NCI-H446 treated with DMSO at 0.1 percent for 48 hours (cell line): ENCODE measurements around the gene RNF135.
"Not testable (repeated sequence)": the region's sequence is repeated elsewhere in the genome, so short reads cannot be mapped to it uniquely, and the experiment has no call there.

Source experiments
- DNase-seq: peaks from one replicate; lab custom pipeline; 2025; lab: John Stamatoyannopoulos, UW

Gene RNF135

DNA sequence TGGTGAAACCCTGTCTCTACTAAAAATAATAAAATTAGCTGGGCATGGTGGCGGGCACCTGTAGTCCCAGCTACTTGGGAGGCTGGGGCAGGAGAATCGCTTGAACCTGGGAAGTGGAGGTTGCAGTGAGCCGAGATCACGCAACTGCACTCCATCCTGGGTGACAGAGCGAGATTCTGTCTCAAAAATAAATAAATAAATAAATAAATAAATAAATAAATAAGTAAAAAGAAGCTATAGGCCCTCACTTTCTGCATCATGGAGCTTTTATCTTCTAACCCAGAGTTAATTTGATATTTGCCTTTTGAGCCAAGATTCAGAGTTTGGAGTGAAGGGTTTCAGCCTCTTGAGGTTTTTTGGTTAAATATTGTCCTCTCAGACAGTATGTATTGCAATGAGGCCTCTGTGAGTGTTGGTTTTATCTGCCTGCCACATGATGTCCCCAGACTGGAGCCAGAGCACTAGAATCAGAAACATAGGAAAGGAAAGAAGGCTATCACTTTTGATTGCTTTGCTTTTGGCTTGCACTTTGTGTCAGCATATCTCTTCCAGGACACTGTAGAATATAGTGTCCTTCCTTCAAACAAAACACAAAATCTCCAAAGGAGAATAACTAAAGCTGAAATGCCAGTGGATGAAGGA lies 32.5 kb downstream of the RNF135 start:
- DNase-seq = no peak

DNA sequence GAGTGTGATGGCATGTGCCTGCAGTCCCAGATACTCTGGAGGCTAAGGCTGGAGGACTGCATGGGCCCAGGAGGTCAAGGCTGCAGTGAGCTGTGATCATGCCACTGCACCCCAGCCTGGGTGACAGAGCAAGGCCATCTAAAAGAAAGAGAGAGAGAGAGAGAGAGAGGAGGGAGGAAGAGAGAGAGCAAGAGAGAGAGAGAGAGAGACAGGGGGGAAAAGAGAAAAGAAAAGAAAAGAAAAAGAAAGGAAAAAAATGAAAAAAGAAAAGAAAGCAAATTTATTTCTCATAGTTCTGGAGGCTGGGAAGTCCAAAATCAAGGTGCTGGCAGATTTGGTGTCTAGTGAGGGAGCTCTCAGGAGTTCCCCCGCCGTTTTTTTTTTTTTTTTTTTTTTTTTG lies 33.3 kb downstream of the RNF135 start:
- DNase-seq = no peak

DNA sequence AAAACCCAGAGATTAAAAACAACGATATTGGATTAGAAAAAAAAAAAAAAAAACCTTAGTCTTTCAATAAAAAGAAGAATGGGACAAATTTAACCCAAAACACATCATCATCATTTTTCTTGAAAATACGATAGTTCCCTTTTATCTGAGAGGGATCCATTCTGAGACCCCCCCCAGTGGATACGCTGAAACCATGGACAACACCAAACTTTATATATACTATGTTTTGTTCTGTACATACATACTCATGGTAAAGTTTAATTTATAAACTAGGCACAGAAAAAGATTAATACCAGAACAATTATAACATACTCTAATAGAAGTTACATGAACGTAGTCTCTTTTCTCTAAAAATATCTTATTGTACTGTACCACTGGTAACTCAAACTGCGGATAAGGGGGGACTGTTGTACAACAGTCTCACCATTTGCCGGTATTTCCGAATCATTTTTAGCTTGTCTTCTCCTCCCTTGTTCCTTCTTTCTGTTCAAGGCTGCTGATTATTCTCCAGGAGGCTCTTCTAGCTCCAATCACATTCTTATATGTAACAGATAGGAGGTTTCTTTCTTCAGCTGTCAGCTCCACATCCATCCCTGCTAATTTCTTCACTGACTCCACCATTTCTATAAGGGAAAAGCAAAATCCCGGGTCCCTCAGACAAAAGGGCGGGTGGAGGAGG lies 37.0 kb downstream of the RNF135 start:
- no peak for DNase-seq

DNA sequence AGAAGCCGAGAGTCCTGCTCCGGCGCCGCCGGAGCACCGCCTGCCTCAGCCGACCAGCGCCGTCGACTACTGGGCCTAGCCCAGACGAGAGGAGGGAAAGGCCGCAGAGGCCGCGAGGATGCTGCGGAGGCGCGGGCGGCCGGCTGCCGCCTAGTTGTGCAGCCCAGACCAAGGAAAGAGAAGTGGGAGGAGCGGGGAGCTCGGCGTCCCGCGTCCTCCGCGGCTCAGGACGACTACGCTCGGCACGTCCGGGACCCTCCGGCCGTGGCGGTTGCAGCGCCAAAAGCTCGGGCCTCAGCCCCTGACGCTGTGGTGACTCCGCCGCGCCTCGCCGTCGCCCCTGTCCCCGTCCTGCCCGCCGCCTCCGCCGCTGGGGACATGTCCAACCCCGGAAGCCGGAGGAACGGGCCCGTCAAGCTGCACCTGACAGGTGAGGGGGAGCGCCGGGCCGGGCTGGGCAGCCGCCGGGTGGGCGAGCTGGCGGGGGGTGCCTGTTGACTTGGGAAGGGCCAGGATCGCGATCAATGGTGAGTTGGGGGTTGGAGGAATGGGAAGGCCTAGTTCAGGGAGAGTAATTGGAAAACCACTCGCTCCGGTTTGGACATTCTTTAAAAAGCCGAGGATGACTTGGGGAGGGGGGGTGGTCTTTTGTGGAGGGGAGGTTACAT lies 37.7 kb downstream of the RNF135 start:
- no peak for DNase-seq

DNA sequence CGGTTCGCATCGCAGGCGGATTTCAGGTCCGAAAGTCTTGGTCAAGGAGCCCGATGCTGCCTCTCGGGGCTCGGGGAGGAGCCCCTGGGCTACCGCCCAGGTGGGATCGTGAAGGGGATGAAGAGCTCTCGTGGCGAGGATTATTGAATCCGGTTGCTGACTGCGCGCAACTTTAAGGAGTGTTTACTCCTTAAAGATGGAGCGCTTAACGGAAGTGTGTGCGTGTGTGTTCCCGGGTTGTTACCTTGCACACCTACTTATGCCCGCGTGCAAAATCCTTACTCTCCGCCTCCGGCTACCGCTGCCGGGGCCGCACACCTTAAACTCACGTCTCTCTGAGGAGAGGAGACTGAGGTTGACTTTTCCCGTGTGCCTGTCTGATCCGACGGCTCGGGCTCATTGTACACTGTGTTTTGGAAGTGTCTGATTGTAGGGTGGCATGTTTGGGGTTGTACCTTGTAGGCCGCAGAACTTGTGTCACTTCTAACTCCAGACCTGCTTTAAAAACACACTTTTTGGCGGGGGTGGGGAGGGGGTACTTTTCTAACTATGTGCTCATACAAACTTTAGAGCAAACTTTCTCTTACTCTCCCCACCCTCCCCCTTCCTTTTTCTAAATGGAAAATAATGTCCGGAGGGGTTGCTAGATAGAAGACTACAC lies 38.3 kb downstream of the RNF135 start:
- not testable (repeated sequence) for DNase-seq

DNA sequence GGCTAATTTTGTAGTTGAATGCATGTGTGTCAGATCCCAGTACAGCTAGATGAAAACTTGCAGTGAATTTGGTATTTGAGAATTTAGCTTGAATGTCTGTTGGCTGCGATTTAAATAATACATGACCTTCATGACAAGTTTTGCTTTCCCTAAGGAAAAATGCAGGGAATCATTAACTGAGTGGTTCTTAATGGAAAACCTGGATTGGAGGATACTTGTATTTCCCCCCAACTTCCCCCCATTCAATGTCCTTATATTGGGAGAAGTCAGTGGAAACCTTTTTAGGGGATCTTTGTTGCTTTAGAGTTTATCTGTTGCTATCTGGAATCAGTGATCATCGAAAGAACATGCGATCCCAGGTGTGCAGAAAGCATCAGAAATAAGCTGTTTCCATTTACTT lies 39.2 kb downstream of the RNF135 start:
- DNase-seq = not testable (repeated sequence)

DNA sequence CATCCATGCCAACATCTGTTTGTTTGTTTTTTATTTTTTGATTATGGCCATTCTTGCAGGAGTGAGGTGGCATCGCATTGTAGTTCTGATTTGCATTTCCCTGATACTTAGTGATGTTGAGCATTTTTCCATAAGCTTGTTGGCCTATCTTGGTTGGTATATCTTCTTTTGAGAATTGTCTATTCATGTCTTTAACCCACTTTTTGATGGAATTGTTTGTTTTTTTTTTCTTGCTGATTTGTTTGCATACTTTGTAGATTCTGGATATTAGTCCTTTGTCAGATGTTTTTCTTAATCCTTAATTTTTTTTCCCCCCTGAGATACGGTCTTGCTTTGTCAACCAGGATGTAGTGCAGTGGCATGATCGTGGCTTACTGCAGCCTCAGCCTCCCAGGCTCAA lies 43.0 kb downstream of the RNF135 start:
- no peak for DNase-seq

DNA sequence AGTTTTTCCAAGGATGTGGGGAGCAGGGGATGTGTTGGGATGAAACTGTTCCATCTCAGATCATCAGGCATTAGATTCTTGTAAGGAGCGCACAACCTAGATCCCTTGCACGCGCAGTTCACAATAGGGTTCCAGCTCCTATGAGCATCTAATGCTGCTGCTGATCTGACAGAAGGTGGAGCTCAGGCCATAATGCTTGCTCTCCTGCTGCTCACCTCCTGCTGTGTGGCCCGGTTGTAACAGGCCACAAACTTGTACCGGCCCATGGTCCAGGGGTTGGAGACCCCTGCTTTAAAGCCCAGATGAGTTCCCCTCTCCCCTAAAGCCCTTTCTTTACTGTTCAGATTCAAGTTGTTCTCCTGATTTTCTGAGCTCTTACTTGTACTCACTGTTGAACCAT lies 44.8 kb downstream of the RNF135 start:
- DNase-seq = no peak

DNA sequence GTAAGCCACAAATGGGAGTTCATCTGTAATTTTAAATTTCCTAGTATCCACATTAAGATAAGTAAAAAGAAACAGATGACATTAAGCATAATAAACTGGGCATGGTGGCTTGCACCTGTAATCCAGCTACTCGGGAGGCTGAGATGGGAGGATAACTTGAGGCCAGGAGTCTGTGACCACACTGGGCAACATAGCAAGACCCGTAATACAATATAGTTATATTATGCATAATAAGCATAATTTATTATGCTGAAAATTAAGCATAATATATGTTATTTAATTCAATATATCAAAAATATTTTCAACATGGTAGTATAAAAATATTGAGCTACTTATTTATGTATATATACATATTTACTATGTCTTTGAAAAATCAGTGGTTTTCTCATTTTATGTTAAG lies 48.2 kb downstream of the RNF135 start:
- no peak for DNase-seq

DNA sequence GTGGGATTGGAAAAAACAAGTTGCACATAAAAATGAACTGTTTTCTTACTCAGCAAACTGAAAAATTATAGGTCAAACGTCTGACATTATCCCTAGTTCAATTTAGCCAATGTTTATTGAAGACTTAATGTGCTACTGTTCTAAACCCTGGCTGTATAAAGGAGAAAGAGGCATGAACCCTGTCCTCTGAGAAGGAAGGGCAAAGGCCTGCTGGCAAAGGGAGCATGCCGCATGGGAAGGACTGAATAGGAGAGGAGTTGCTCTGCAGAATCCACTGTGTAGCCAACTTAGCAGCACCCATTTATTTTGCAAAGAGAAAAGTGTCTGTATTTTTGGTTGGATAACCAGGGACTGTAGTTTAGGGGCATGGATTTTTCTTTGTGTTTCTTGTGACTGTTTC lies 52.3 kb downstream of the RNF135 start:
- not testable (repeated sequence) for DNase-seq

DNA sequence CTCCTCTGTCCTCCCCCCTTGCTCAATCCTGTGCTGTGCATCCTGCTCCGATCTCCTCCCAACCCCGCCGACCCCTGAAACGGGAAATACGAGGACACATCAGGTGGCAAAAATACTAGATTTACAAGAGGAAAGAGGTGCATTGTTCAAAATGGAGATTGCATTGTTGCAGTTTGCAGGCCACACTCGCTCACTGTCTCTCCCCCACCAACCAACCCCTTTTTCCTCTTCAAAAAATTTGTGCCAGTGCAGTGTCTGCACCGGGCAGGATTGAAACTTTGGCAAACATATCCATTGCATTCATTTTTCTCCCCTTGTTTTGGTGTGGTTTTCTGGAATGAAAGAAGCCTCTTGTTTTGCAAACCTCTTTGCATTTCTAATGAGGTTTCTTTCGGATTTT lies 61.0 kb downstream of the RNF135 start:
- no peak for DNase-seq

DNA sequence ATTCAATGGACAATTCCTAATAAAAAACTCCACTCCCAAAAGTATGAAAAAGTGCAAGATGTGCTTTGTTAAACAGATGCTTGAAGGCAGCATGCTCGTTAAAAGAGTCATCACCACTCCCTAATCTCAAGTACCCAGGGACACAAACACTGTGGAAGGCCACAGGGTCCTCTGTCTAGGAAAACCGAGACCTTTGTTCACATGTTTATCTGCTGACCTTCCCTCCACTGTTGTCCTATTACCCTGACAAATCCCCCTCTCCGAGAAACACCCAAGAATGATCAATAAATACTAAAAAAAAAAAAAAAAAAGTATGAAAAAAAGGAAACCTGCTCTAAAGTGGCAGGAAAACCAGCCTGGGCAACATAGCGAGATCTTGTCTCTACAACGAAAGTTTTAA lies 64.8 kb downstream of the RNF135 start:
- not testable (repeated sequence) for DNase-seq

DNA sequence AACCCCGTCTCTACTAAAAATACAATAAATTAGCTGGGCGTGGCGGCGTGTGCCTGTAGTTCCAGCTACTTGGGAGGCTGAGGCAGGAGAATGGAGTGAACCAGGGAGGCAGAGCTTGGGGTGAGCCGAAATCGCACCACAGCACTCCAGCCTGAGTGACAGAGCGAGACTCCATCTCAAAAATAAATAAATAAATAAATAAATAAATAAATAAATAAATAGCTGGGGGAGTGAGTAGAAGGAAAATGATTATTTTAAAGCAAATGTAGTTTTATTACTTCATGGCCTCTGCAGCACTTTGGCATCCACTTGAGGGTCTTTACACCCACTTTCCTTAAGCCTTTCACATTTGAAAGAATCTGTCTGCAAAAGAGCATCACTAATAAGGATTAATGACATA lies 70.0 kb downstream of the RNF135 start:
- not testable (repeated sequence) for DNase-seq

DNA sequence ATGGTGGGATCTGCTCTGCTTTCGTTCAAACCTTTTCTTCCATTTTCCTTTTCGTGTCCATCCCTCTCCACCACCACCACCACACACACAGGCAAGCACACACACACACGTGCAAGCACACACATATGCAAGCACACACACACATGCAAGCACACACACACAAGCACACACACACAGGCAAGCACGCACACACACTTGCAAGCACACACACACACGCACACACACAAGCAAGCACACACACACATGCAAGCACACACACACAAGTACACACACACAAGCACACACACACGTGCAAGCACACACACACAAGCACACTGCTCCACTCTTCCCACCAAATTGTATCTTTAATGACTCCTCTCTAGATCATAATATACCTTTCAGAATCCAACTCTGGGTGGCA lies 71.5 kb downstream of the RNF135 start:
- not testable (repeated sequence) for DNase-seq

DNA sequence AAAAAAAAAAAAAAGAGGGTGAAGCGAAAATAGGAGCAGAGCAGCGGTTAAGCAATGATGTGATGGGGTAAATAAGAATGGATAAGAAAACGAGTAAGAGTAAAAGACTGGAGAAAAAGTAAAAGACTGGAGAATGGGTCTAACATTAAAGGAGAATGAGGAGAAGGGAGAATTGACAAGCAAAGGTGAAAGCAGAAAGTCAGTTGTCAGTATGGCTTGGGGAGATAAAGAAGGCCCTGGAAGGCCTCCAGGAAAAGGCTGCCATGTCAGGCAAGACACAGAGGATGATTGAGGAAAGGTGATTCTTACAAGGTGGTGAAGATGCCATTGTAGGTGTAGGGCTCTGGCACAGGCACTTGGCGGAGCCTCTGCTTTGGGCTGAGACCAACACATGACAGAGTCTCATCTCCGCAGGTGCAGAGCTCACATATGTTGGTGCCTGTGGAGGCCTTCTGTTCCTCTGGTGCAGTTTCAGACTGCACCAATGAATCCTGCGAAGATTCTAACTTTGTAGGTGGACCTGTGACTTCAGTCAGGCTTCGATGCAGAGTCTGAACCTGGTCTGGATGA lies 76.1 kb downstream of the RNF135 start:
- not testable (repeated sequence) for DNase-seq

DNA sequence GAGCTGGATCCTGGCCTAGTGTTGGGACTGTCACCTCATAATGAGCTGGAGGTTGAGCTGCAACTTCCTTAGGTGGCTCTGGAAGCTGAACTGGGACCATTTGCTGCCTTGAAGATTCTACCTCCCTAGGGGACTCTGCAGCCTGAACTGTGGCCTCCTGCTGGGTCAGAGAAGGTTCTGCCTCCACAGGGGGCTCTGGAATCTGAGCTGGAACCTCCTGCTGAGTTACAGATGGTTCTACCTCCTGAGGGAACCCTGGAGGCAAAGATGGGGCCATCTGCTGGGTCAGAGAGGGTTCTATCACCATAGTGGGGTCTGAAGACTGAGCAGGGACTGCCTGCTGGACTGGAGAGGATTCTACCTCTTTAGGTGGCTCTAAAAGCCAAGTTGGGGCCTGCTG lies 77.3 kb downstream of the RNF135 start:
- DNase-seq = no peak

DNA sequence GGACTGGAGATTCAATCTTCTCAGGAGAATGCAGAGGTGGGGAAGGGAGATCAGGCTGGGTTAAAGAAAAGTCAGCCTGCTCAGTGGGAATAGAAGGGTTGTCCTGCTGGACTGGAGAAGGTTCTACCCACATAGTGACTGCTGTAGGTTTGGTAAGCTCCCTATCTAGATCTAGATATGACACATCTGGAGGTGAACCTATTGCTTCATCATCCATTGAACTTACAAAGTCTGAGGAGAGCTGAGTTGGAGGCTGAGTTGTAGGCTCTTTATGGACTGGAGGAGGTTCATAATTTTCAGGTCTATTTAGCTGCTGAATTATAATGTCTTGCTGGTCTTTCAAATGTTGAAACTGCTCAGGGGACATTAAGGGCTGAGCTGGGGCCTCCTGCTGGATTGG lies 77.9 kb downstream of the RNF135 start:
- DNase-seq = no peak
